Omental fat pad (tissue), 4 donors: ENCODE measurements around the gene ADAMTS4. TPM values are rescaled to one million over a fixed set of nuclear protein-coding genes. Genes with fewer than 3 reads are reported as not detected.

Experiments used
- ATAC-seq: fragments of 150-250 bp; one replicate; pipeline ENCODE4 v1.9.1; 2016; ENCODE audit warnings: mild to moderate bottlenecking, moderate library complexity; ENCODE audit not compliant: low FRiP score
- DNase-seq: peaks from one replicate; pipeline ENCODE4 v3.0.0-alpha.2; 2019; ENCODE audit warnings: low spot score
- total RNA-seq, 4 donors: library from RNA; depleted of rRNA; stranded (reverse); fragments of >200 nt; gene quantifications; one replicate each; pipeline ENCODE4 v1.1.0, GENCODE V29; 2016
- TF ChIP-seq, protein P1 (sequence below), 3 donors: fragments of 450-650 bp; IDR thresholded peaks; one replicate each; pipeline ENCODE4 v1.5.1; 2016 to 2017; ENCODE audit warnings: antibody characterized with exemption in 3 of 3, mild to moderate bottlenecking in 3 of 3, moderate library complexity in 2 of 3

The ADAMTS4 gene
- total RNA-seq, 4 donors from 2014 or later: 38.5 to 238 (median 121) TPM

DNA sequence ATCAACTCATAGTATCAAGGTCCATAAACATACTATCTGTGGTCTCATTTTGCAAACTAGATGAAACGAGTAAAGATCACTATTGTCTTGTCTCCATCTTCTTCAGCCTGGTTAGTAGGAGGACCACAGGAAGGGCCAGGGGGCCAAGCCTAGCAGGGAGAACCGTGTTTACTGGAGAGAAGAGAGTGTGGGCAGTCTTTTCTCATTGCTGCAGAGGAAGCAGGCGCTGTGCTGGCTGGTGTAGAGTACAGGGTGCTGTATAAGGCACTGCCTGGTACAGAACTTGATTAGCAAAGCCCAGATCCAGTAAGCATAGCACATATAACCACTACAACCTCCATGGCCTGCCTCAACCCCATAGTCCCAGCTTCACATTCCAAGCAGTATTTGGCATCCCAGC is 11.5 kb downstream of the ADAMTS4 start:
- no peak for DNase-seq
- no peak for ATAC-seq
- TF ChIP-seq, protein P1, sequence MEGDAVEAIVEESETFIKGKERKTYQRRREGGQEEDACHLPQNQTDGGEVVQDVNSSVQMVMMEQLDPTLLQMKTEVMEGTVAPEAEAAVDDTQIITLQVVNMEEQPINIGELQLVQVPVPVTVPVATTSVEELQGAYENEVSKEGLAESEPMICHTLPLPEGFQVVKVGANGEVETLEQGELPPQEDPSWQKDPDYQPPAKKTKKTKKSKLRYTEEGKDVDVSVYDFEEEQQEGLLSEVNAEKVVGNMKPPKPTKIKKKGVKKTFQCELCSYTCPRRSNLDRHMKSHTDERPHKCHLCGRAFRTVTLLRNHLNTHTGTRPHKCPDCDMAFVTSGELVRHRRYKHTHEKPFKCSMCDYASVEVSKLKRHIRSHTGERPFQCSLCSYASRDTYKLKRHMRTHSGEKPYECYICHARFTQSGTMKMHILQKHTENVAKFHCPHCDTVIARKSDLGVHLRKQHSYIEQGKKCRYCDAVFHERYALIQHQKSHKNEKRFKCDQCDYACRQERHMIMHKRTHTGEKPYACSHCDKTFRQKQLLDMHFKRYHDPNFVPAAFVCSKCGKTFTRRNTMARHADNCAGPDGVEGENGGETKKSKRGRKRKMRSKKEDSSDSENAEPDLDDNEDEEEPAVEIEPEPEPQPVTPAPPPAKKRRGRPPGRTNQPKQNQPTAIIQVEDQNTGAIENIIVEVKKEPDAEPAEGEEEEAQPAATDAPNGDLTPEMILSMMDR (IDR thresholded peaks at IDR 0.05): no peak

DNA sequence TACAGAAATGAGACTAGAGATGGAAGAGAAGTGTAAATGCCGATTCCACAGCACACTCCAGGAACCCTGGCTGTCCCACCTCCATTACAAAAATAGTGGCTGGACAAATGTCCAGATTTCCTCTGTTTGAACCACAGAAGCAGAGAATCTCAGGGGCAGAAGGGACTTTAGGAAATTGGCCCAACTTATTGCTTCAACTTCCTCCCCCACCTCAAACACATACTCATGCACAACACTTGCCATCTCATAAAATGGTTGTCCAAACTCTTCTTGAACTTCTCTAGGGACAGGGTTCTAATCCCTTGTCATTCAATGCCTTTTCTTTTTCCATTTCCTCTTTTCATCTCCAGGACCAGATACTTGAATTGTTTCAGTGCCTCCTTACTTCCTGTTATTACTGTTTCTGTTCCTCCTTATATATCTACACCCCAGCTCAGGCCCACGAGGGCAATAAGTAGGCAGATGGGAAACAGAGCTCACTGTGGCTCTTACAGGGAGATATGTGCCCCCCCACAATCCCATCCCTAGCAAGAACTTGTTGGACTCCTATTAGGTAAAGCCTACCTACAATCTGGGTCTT is 13.0 kb downstream of the ADAMTS4 start:
- TF ChIP-seq, protein P1 (IDR thresholded peaks at IDR 0.05): no peak
- DNase-seq: no peak
- no peak for ATAC-seq

DNA sequence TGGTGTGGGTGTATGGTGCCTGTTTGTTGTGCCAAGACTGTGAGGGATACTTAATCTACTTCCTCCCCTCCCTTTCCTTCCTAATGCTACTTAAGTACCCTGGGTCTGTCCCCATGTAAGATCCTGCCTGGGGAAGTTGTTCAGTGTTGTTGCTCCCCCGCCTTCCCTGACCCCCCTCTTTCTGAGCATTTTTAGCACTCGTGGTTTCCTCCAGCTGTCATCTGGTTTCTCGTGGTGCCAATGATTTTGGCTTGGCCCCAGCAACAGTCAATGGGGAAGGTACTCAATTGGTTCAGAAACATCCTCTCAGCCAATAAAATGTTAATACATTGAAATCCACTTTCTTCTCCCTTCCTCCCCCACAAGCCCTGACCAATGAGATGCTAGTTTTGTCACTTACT is 13.6 kb downstream of the ADAMTS4 start:
- TF ChIP-seq, protein P1 (IDR thresholded peaks at IDR 0.05): no peak
- ATAC-seq (peak; percentile 42), DNase-seq (no peak)

DNA sequence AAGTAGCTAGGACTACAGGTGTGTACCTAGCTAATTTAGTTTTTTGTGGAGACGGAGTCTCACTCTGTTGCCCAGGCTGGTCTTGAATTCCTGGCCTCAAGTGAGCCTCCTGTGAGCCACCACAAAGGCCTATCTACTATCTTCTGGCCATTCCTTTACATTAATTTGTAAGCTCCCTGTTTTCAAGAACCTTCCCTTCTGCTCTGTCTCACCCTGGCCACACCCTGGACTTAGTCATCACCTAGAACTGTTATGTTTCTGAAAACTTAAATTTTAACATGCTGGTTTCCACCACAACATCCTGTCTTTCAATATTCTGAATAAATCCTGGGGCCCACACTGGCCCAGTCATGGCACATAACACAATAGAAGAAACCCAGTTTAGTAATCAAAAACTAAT is 16.6 kb downstream of the ADAMTS4 start:
- no peak for ATAC-seq
- TF ChIP-seq, protein P1 (IDR thresholded peaks at IDR 0.05): no peak
- no peak for DNase-seq

DNA sequence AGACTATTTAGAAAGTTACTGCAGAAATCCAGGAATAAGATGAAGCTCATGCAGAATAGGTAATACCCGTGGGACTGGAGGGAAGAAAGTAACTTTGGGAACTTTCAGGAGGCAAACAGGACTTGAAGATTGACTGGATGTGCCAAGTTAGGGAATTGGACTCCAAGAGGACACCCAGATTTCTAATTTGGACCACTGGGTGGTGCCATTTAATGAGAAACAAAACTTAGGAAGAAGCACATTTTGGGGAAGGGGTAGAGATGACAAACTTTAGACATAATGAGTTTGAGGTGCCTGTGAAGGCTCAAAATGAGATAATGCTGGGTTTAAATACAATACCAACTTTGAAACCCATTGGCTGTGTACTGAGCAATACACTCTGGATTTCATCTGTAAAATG is 18.2 kb downstream of the ADAMTS4 start:
- DNase-seq (no peak), ATAC-seq (no peak)
- TF ChIP-seq, protein P1 (IDR thresholded peaks at IDR 0.05): no peak

DNA sequence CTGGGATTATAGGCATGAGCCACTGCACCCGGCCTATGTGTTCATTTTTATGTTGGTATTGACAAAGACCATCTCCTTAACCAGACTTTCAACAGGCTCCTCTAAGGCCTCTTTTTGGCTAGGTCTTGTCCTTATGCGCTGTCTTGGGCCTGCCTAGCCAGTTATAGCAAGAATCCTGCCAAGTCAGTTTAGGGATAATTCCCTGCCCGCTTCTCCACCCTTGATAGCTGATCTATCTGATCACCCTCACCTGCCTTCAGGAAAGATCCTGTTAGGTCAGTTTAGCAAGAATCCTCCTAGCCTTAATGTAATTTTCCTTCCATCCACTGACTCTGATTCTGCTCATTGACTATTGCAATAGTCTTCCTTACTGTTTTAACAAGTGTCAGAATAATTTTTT is 19.2 kb downstream of the ADAMTS4 start:
- TF ChIP-seq, protein P1 (IDR thresholded peaks at IDR 0.05): no peak
- DNase-seq: no peak
- ATAC-seq: no peak

DNA sequence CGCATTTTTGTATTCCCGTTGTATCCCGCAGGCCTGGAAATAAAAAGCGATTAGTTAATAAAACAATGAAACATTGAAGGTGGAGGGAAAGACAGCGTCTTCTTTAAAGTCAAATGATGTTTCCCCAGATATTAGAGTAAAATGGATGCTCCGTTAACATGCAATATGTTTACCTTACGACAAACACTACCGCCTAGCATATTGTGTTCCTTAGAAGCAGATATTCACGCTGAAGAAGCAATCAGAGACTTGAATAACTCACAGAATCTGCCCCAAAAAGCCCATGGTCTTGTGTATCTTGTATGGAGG is 21.0 kb downstream of the ADAMTS4 start:
- no peak for DNase-seq
- TF ChIP-seq, protein P1 (IDR thresholded peaks at IDR 0.05): no peak
- ATAC-seq: no peak
